ENCODE results near the gene TK1. TPM values are rescaled to one million over a fixed set of nuclear protein-coding genes. Genes with fewer than 3 reads are reported as not detected.
A peak's percentile ranks its signal among the peaks of the same experiment; 100 is the strongest.
"Not testable (repeated sequence)": the region's sequence is repeated elsewhere in the genome, so short reads cannot be mapped to it uniquely, and the experiment has no call there.

TK1 gene
- total and polyA plus RNA-seq, 2 donors from 2014 or later = 9.3 to 12.7 TPM

GRCh38 chr17:78142119-78142861, 44.6 kb downstream of the TK1 start:
- Histone ChIP-seq H3K27ac (ENCODE audit: low read depth in 2 of 2, low read length in 2 of 2) (no peak overlapping the region), H3K9me3 (ENCODE audit: control insufficient read depth in 2 of 3, insufficient read depth in 1 of 3, low read length in 3 of 3) (no peaks in the 10 kb centered on the region), H3K27me3 (ENCODE audit: control insufficient read depth, insufficient read depth, low read length) (no peaks in the 10 kb centered on the region), H3K36me3 (ENCODE audit: control insufficient read depth in 2 of 3, insufficient read depth in 3 of 3, low read length in 3 of 3) (no peaks in the 10 kb centered on the region), H3K4me1 (ENCODE audit: control insufficient read depth in 2 of 3, insufficient read depth in 2 of 3, low read depth in 1 of 3, low read length in 3 of 3) (peaks cover 0 to 30% (median 25%) of the 10 kb centered on the region in 3 donors), H3K4me3 (ENCODE audit: low read length in 3 of 3) (no peak overlapping the region), H3K9ac (ENCODE audit: low read length in 3 of 3) (no peak overlapping the region)
- no peak for TF ChIP-seq CTCF (IDR thresholded peaks at IDR 0.05; ENCODE audit: borderline replicate concordance, extremely low read depth, insufficient read depth)
- intact Hi-C loops (cut with DNase I) = no loop called here
- FAIRE-seq (no peak), DNase-seq (peak in 2 of 5 donors; percentile 62 to 92)

GRCh38 chr17:78141437-78142118, 45.3 kb downstream of the TK1 start:
- DNase-seq (peak in 2 of 5 donors; percentile 54 to 84), FAIRE-seq (no peak)
- Histone ChIP-seq H3K4me1 (ENCODE audit: control insufficient read depth in 2 of 3, insufficient read depth in 2 of 3, low read depth in 1 of 3, low read length in 3 of 3) (peaks cover 0 to 30% (median 25%) of the 10 kb centered on the region in 3 donors), H3K27me3 (ENCODE audit: control insufficient read depth, insufficient read depth, low read length) (no peaks in the 10 kb centered on the region), H3K9me3 (ENCODE audit: control insufficient read depth in 2 of 3, insufficient read depth in 1 of 3, low read length in 3 of 3) (no peaks in the 10 kb centered on the region), H3K36me3 (ENCODE audit: control insufficient read depth in 2 of 3, insufficient read depth in 3 of 3, low read length in 3 of 3) (no peaks in the 10 kb centered on the region), H3K27ac (ENCODE audit: low read depth in 2 of 2, low read length in 2 of 2) (no peak overlapping the region), H3K9ac (ENCODE audit: low read length in 3 of 3) (no peak overlapping the region), H3K4me3 (ENCODE audit: low read length in 3 of 3) (no peak overlapping the region)
- TF ChIP-seq CTCF (IDR thresholded peaks at IDR 0.05; ENCODE audit: borderline replicate concordance, extremely low read depth, insufficient read depth) = no peak
- intact Hi-C loops (cut with DNase I) = no loop called here

- H3K27ac ChIP-seq (ENCODE audit: low read depth in 2 of 2, low read length in 2 of 2) = no peak overlapping the region
- H3K9ac ChIP-seq (ENCODE audit: low read length in 3 of 3) = no peak overlapping the region
- DNase-seq = peak; percentile 88 to 98 (median 90)
- no peaks in the 10 kb centered on the region for H3K9me3 ChIP-seq (ENCODE audit: control insufficient read depth in 2 of 3, insufficient read depth in 1 of 3, low read length in 3 of 3)
- no peaks in the 10 kb centered on the region for H3K36me3 ChIP-seq (ENCODE audit: control insufficient read depth in 2 of 3, insufficient read depth in 3 of 3, low read length in 3 of 3)
- intact Hi-C loops (cut with DNase I) = no loop called here
- FAIRE-seq = no peak
- no peaks in the 10 kb centered on the region for H3K27me3 ChIP-seq (ENCODE audit: control insufficient read depth, insufficient read depth, low read length)
- no peak for TF ChIP-seq CTCF (IDR thresholded peaks at IDR 0.05; ENCODE audit: borderline replicate concordance, extremely low read depth, insufficient read depth)
- no peak overlapping the region for H3K4me3 ChIP-seq (ENCODE audit: low read length in 3 of 3)
- peaks cover 0 to 28% (median 23%) of the 10 kb centered on the region in 3 donors for H3K4me1 ChIP-seq (ENCODE audit: control insufficient read depth in 2 of 3, insufficient read depth in 2 of 3, low read depth in 1 of 3, low read length in 3 of 3)
Observed at GRCh38 chr17:78140169-78141051, 46.4 kb downstream of the TK1 start.

GRCh38 chr17:78139861-78140168, 47.0 kb downstream of the TK1 start:
- H3K27ac ChIP-seq (ENCODE audit: low read depth in 2 of 2, low read length in 2 of 2); intact Hi-C loops (cut with DNase I); FAIRE-seq; H3K9me3 ChIP-seq (ENCODE audit: control insufficient read depth in 2 of 3, insufficient read depth in 1 of 3, low read length in 3 of 3); H3K9ac ChIP-seq (ENCODE audit: low read length in 3 of 3); H3K27me3 ChIP-seq (ENCODE audit: control insufficient read depth, insufficient read depth, low read length); DNase-seq; H3K36me3 ChIP-seq (ENCODE audit: control insufficient read depth in 2 of 3, insufficient read depth in 3 of 3, low read length in 3 of 3); H3K4me3 ChIP-seq (ENCODE audit: low read length in 3 of 3): not testable (repeated sequence)
- H3K4me1 ChIP-seq (ENCODE audit: control insufficient read depth in 2 of 3, insufficient read depth in 2 of 3, low read depth in 1 of 3, low read length in 3 of 3) = peaks cover 0 to 22% (median 17%) of the 10 kb centered on the region in 3 donors

Data from kidney (tissue), 14 donors.